ENCODE results near the gene CTNNB1.

CTNNB1 gene

DNA sequence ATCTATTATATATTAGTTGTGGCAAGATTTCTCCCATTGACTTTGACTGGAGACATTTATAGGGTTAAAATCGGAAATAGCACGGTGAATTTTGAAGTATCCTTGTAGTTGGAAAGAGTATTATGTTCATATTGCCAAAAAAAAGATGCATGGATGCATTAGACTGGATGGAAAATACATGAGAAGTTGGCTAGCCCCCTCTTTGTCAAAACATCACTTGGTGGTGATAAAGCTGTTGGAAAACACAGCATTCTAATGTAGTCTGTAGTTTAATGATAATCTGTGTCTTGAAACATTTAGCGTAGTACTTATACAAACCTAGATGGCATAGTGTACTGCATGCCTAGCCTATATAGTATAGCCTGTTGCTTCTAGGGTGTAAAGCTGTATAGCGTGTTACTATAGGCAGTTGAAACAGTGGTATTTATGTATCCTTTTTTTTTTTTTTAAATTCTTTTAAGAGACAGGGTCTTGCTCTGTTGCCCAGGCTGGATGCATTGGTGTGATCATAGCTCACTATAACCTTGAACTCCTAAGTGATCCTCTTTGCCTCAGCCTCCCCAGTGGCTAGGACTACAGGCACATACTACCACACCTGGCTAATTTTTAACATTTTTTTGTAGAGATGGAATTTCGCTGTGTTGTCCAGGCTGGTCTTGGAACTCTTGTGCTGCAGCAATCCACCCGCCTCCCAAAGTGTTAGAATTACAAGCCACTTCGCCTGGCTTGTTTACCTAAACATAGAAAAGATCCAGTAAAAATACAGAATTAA, 21.8 kb downstream of the CTNNB1 start:
- DNase-seq, result no peak

DNA sequence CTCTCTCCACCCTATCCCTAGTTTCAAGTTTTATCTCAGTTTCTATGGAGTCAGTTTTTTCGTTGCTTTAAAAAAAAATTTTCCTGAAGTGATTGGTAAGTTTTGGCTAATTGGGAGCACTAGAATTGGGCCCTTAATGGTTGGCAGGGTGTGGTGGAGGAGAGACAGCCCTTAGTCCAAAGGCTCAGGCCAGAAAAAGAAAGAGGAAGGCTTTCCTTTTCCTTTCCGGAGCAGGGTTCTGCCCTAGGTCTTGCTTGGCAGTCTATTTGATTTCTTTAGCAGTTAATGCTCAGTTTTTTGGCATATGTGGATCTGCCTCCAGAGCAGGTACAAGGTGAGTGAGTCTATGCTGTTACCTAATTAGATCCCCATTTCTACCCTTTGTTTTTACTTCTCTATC, 22.7 kb downstream of the CTNNB1 start:
- DNase-seq, result no peak

DNA sequence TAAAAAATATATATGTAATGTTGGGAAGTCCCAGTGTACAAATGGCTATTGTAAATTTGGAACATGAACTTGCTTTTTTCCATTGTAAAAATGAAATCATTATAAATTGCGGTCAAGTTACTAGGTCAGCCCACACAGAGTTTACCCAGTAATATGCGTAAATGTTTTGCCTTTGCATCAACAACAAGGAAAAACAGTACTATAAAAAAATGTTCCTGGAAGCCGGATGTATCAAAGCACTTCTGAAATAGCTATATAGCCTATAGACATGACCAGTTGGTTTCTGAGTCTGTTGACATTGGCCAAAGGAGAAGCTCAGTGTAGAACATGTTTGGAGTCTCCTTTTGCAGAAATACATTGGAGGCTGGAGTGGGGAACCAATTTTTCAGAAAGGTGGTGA, 23.2 kb downstream of the CTNNB1 start:
- DNase-seq, result no peak

DNA sequence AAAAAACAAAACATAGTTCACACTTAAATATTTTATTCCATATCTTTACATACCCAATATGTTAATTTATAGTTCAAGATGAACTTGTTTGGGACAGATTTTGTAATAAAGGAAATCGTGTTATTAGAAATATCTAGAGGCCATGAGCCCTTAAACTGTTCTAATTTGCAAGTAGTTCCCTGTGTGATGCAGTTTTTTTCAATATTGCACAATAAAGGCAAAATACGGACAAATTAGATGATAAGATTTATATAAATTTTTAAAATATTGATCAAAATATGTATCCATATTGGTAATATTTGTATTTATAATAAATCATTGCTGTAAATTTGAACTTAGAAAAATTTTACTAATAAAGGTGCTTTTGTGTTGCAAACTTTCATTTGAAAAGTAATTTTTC, 23.8 kb downstream of the CTNNB1 start:
- DNase-seq, result no peak

DNA sequence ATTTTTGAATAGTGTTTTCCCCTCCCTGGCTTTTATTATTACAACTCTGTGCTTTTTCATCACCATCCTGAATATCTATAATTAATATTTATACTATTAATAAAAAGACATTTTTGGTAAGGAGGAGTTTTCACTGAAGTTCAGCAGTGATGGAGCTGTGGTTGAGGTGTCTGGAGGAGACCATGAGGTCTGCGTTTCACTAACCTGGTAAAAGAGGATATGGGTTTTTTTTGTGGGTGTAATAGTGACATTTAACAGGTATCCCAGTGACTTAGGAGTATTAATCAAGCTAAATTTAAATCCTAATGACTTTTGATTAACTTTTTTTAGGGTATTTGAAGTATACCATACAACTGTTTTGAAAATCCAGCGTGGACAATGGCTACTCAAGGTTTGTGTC, 24.4 kb downstream of the CTNNB1 start:
- DNase-seq, result no peak

DNA sequence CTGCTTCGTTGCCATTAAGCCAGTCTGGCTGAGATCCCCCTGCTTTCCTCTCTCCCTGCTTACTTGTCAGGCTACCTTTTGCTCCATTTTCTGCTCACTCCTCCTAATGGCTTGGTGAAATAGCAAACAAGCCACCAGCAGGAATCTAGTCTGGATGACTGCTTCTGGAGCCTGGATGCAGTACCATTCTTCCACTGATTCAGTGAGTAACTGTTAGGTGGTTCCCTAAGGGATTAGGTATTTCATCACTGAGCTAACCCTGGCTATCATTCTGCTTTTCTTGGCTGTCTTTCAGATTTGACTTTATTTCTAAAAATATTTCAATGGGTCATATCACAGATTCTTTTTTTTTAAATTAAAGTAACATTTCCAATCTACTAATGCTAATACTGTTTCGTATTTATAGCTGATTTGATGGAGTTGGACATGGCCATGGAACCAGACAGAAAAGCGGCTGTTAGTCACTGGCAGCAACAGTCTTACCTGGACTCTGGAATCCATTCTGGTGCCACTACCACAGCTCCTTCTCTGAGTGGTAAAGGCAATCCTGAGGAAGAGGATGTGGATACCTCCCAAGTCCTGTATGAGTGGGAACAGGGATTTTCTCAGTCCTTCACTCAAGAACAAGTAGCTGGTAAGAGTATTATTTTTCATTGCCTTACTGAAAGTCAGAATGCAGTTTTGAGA, 25.0 kb downstream of the CTNNB1 start:
- no peak for DNase-seq

DNA sequence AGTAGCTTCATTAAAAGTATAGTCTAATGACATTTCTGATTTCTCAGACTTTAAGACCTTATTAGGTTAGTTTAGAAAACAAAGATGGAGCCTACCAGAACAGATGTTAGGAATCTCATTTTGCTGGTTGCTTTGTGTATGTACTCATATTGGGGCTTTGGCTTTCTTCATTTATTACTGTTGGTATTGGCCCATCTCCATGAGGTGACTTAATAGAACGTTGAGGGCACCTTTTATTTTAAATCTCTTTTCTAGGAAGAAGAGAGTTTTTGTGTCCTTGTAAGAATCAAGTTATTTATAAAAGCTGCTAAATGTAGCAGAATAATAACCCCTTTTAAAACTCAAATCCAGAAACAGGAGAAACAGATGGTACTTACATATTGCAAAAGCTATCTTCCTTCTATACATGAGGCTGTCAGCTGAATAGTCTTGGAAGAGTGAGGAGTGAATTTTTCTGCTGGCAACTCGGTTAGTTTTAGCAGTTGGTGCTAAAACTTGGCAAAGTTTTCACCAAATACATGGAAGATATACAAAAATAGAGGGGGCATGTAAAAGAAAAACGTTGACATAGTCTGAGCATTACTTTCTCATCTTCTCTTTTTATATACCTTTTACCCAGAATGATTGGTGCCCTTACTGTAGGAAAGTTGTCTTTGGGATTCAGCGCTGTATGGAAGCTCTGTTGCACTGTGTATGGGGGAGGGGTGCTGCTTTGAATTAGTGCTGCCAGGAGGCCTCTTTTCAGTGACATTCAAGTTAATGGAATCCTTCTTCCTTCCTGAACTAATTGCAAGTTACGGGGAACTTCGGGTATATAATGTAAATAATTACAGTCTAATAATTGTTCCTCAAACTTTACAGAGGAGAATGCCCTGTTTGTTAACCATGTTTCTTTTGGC, 35.8 kb downstream of the CTNNB1 start:
- no peak for DNase-seq

DNA sequence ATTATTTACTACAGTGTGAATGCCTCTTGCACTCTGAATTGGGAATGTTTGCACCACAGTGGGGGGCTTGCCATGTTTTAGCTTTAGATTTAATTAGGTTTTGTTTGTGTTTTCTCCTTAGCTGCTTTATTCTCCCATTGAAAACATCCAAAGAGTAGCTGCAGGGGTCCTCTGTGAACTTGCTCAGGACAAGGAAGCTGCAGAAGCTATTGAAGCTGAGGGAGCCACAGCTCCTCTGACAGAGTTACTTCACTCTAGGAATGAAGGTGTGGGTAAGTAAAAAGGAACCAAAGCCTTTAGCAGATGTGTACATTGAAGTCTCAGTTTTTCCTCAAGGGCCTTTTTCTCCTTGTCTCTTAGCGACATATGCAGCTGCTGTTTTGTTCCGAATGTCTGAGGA, 36.9 kb downstream of the CTNNB1 start:
- no peak for DNase-seq

DNA sequence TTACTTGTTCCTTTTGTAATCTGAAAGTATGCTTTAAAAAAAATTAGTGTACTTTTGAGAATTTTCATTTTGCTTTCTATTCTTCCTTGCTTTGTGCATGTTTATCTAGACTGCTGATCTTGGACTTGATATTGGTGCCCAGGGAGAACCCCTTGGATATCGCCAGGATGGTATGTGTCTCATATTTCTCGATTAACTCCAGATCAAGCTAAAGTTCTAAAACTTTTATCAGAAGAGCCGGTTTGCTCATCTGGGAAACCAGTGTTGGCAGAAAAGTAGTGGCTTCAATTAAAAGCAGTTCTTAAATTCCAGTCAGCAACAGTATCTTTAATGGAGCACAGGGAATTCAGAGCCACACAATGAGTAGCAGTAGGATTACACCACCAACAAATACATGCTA, 38.6 kb downstream of the CTNNB1 start:
- DNase-seq, result no peak

DNA sequence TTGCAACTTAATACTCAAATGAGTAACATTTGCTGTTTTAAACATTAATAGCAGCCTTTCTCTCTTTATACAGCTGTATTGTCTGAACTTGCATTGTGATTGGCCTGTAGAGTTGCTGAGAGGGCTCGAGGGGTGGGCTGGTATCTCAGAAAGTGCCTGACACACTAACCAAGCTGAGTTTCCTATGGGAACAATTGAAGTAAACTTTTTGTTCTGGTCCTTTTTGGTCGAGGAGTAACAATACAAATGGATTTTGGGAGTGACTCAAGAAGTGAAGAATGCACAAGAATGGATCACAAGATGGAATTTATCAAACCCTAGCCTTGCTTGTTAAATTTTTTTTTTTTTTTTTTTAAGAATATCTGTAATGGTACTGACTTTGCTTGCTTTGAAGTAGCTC, 40.3 kb downstream of the CTNNB1 start:
- no peak for DNase-seq

DNA sequence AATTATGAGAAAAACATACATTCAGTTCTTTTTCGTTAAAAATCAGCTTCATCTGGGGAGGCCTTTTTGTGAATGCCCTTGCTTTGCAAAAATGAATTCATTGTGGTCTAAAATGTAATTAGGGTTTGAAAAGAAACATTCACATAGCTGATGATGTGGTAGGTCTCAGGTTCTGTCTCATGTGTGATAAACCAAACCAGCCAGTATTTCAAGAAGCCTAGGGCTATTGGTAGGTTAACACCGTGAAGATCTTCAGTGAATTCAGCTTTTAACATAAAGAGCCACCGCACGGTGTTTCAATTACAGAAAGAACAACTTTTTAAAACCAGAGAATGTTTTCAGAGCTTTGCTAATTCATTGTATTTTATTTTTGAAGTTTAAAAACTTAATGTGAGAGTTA, 41.9 kb downstream of the CTNNB1 start:
- no peak for DNase-seq

DNA sequence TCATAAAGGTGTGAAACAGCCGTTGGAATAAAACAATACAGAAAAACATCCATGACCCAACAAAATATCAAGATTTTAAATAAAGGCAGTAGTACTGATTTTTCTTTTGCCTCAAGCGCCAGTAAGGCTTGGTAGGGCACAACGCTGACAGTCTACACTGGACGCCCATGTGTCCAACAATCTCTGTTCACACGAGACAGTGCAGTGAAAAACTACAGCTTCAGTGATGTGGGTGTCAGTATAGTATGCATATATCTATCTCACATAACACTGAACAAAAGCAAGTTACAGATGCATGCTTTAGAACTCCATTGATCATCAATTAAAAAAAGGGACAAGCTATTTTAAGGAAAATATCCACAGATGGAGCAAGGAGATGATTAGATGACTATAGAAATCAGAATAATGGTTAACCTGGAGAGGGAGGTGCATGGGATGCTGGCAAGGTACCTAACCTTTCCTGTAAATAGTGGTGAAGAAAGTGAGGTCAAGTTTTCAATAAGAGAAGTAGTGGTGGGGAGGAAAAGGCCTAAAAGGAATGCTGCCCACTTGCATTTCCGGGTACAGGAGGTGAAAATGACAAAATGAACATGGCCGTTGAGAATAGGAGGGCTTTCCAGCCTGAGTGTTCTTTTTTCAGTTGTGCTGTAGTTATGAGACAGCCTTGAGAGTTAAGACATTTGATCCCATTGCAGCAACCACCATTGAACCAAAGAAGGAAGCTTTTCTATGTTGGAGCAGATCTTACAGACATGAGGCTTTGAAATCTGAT, 42.7 kb downstream of the CTNNB1 start:
- no peak for DNase-seq

DNA sequence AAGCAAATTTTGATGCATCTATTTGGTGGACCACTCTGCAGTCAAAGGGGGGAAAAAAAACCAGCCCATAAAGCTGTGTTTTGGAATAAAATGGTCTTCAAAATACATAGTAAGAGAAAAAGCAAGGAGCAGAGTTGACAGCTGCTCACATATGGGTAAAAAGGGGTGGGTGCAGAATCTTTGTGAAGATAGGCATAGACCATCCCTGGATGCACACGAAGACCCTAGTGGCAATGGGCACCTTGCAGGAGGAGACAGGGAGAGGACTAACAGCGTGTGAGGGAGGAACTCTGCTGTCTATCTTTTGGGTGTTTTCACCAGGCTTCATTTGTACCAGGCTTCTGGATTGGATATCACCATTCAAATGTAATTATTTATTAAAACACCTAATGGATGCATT, 43.9 kb downstream of the CTNNB1 start:
- DNase-seq, result no peak

DNA sequence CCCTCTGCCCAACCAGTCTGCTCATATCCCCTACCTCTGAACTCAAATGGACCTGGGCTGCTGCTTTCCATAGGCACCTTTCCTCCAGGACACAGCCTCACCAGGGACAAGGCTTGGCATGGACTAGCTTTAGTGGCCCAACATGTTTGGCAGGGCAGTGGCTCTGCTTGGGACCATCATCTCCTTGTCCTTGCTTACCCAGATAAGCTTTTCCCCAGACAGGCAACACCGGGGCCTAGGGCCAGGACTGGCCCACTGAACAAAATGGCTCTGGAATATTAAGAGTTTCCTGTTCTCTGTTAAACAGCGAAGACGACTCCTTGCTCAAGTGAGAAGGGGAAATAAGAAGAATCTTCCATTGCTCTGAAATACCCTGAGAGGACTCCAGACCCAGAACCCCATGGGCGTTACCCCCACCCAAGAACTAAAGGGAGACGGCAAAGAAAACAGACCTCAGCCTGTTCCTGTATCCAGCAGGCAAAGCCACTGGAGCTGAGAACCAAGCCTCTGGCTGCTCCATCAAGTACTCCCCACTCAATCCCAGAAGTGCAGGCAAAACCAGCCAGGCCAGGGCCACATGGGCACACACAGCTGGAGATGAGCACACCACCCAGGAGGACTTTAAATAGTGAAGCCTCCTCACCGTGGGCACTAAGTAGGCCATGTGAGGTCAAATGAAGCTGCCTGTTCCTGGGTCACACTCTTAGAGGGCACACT, 45.5 kb downstream of the CTNNB1 start:
- DNase-seq, result no peak

DNA sequence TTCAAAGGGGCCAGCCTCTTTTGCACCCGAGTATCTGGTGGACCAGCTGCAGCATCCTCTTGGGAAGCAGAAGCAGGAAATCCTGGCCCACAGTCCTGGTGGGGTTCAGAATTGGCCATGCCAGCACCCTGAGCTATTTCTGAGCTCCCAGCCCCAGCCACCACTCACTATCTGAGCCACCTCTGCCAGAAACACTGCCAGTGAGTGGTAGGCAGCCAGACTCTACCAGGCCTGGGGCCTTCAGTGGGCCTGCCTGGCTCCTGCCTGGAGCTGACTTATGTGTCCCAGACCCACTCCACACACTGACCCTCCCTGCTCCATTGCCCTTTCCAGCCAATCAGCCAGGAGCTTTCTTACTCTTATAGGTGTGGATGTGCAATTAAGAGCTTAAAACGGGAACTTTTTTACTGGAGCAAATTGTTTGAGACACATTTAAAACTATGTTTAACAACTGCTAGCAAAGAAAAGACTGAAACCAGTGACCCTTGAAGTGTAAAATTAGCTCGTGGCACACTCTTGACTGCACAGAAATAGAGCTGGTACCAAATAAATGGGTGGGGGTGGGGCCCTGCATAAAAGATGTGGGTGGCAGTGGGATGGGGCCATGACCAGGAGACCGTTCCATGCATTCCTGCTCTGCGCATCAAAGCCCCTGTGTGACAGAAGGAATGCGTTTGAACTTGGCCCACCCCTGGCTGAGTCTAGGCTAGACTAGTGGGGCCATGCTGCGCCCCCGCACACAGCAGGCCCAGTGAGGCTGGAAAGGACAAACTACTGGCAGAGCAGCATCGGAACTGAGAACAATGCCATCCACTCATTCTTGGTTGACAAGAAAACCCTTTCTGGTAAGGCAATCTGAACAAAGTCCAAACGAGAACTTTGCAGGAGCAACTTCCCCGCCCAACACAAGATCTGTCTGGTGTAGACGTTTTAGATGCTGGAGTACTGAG, 48.0 kb downstream of the CTNNB1 start:
- DNase-seq, result no peak

DNA sequence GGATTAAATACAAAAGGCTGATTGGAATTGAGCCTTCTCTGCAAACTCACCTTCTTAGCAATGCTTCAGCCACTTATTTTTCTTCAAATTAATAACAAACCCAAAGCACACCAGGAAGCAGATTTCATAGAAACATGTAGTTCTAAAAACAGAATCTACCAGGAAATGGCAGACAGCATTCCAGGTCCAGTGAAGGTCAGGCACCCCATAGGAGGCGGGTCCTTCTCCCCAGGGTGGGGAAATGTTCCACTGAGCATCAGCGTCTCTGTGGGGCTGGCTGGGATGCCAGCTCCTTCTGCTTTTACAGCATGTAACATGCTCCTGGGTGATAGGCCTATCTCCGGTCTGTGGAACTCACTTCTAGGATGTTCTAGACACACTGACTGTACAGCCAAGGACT, 49.2 kb downstream of the CTNNB1 start:
- no peak for DNase-seq

DNA sequence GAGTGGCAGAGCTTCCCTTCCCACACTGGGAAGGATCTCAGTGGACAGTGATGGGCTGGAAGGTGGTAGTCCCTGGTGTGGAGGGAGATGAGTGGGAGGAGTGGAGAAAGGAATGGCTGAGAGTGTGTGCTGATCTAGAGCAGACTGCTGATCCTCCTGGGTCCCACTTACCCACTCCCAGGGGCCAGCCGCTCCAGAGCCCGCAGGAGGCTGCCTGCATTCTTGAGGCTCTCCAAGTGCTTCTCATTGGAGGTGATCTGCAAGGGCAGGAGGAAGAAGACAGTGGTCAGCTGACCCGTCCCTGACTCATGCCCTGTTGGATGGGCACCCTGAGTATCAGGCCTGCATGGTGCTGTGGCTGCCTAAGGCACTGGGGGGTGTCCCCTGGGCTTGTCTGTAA, 50.0 kb downstream of the CTNNB1 start:
- no peak for DNase-seq

DNA sequence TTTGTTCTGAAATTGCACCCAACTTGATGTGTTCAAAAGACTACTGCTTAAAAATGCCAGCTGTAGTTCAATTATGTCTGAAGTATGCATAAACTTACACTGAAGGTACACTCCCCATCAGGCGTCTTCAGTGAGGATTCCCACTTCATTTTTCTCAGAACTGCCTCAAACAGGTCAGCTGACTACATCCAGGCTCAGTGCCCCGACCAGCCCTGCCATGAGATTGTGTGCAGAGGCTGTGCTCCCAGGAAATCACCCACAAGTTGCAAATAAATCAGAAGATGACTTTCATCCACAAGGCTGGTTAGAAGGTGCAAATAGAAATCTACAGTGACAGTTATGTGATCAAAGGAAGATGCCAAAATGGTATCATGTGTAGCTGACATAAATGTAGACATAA, 51.5 kb downstream of the CTNNB1 start:
- no peak for DNase-seq

DNA sequence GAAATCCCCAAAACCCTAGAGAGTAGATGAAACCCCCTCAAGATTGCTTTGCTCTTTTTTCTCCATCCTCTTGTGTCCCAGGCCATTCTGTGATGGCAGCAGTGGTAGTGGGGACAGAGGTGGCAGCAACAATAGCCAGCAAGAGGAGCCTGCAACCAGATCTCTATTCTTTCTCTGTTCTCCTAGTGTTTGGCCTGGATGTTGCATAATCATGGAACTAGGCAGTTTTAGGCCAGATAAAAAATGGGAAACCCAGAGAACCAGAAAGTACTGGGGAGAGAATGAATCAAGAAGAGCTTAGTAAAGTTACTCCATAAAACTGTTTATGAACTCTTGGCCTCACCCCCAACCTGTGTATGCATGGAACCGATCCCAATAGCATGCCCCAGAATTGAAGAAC, 52.3 kb downstream of the CTNNB1 start:
- DNase-seq, result no peak

DNA sequence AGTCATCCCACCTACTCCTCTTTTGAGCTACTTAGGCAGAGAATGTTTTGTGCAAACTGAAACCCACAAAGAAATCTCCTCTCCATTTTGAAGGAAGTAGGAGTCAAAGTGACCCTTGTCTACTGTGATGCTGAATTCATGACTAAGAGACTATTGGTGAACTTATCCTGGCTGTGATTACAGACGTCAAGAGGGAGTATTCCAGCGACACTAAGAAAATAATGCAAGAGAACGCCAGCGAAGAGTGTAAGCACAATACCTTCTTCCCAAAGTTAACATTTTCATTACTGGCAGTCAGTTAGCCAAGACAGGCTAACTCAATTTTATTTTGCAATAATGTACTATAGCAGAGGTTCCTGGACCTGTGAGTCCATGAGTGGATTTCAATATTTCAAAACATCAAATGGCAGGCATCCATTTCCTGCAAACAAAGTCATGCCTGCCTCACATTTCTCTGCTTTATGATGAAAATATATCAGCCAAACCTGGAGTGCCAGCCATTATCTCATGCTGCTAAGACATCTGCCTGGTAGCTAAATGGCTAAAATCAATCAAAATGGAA, 59.0 kb downstream of the CTNNB1 start:
- no peak for DNase-seq

Measured in activated naive CD4-positive, alpha-beta T cell treated with anti-CD3 and anti-CD28 coated beads, Interleukin-2, amount 50 U/mL, for 16 hours (primary cell).